NCI-H345 (cell line): Measurements from ENCODE around the gene SORCS2.
A peak's percentile ranks its signal among the peaks of the same experiment; 100 is the strongest.
"Not testable (repeated sequence)": the region's sequence is repeated elsewhere in the genome, so short reads cannot be mapped to it uniquely, and the experiment has no call there.

Source experiments
- DNase-seq: peaks from one replicate; lab custom pipeline; 2025; lab: John Stamatoyannopoulos, UW

SORCS2 gene

GRCh38 chr4:7450775-7451433 lies 258.6 kb downstream of the SORCS2 start:
- no peak for DNase-seq

- no peak for DNase-seq
Measured at GRCh38 chr4:7451434-7451789, 259.1 kb downstream of the SORCS2 start.

- DNase-seq = no peak
Measured at GRCh38 chr4:7451800-7452199, 259.5 kb downstream of the SORCS2 start.

GRCh38 chr4:7452802-7453201 lies 260.5 kb downstream of the SORCS2 start:
- not testable (repeated sequence) for DNase-seq

- no peak for DNase-seq
Measured at GRCh38 chr4:7457201-7458065, 265.1 kb downstream of the SORCS2 start.

GRCh38 chr4:7458066-7458425 lies 265.7 kb downstream of the SORCS2 start:
- no peak for DNase-seq

- no peak for DNase-seq
Measured at GRCh38 chr4:7458477-7458876, 266.1 kb downstream of the SORCS2 start.

- DNase-seq = no peak
Measured at GRCh38 chr4:7459471-7459870, 267.1 kb downstream of the SORCS2 start.

GRCh38 chr4:7460566-7460965 lies 268.2 kb downstream of the SORCS2 start:
- no peak for DNase-seq

GRCh38 chr4:7461230-7461629 lies 268.9 kb downstream of the SORCS2 start:
- no peak for DNase-seq

- DNase-seq = peak; percentile 64
Measured at GRCh38 chr4:7462509-7462971, 270.2 kb downstream of the SORCS2 start.

GRCh38 chr4:7463566-7464258 lies 271.4 kb downstream of the SORCS2 start:
- no peak for DNase-seq

- DNase-seq = no peak
Measured at GRCh38 chr4:7464259-7464655, 271.9 kb downstream of the SORCS2 start.

- no peak for DNase-seq
Measured at GRCh38 chr4:7465017-7465416, 272.7 kb downstream of the SORCS2 start.

- DNase-seq = no peak
Measured at GRCh38 chr4:7466215-7466614, 273.9 kb downstream of the SORCS2 start.

GRCh38 chr4:7466904-7467303 lies 274.6 kb downstream of the SORCS2 start:
- no peak for DNase-seq

GRCh38 chr4:7467471-7467870 lies 275.1 kb downstream of the SORCS2 start:
- DNase-seq = no peak

- no peak for DNase-seq
Measured at GRCh38 chr4:7469023-7469422, 276.7 kb downstream of the SORCS2 start.

GRCh38 chr4:7470111-7470510 lies 277.8 kb downstream of the SORCS2 start:
- DNase-seq = no peak

- no peak for DNase-seq
Measured at GRCh38 chr4:7470522-7471128, 278.3 kb downstream of the SORCS2 start.

GRCh38 chr4:7472442-7473013 lies 280.2 kb downstream of the SORCS2 start:
- no peak for DNase-seq

- DNase-seq = no peak
Measured at GRCh38 chr4:7473081-7473480, 280.7 kb downstream of the SORCS2 start.
